ENCODE data around the gene TMED4.

DNA sequence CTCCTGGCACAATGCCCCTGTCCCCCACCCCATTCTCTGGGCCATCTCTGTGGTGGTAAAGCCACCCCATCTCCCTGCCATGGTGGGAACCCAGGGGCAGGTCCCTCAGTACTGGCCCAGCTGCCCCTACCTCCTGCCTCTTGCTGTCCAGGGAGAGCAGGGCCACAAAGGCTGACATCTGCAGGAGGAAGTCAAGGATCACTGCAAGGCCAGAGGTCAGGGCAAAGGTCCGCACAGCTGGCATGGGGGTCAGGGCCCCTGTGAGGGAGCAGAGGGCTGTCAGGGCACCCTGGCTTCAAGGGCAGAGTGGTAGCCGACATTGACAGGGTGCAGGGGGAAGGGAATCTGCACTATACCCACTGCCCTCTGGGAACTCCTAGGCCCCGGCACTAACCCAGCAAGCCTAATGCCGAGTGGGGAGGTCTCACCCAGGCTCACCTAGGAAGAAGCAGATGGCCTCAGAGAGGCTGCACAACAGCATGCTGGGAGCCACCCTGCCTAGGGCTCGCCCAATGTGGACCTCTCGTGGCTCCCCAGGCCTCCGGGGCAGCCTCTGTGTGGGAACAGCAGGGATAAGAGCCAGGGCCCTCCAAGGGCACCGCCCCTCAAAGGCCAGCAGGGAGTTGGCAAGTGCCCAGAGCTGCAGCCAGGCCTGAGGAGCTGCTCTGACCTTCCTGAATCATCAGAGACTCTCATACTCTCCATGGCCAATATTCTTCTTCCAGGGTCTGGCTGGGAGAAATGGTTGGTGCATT lies 48.6 kb downstream of the TMED4 start:
- TF ChIP-seq CTCF (IDR thresholded peaks at IDR 0.05): no peak
- TF ChIP-seq POLR2A (IDR thresholded peaks at IDR 0.05): no peak
